ENCODE measurements around the gene CIB2.

GRCh38 chr15:78125267-78125666 lies 6.0 kb downstream of the CIB2 start:
- TF ChIP-seq CTCF (IDR thresholded peaks at IDR 0.05) (no peak), POLR2A (IDR thresholded peaks at IDR 0.05) (no peak), EP300 (IDR thresholded peaks at IDR 0.05) (no peak)

Measured in upper lobe of left lung (tissue), 4 donors.